GM12878 (cell line): ENCODE results near the gene GVQW3. TPM values are rescaled to one million over a fixed set of nuclear protein-coding genes. Genes with fewer than 3 reads are reported as not detected.

Source experiments
- ASH2L ChIP-seq: fragments of 300-600, 200-600 bp; sonication (generic); IDR thresholded peaks from 2 replicates; pipeline ENCODE4 v1.6.1; 2017; ENCODE audit warnings: low read depth, mild to moderate bottlenecking, borderline replicate concordance
- BACH1 ChIP-seq: fragments of 450-650 bp; IDR thresholded peaks from 2 replicates; pipeline ENCODE4 v1.6.1; 2017; ENCODE audit warnings: mild to moderate bottlenecking, borderline replicate concordance
- BHLHE40 ChIP-seq, 2 experiments: fragments of 450-650 bp in 1 of 2; IDR thresholded peaks; 2 replicates each; pipeline ENCODE4 v1.6.1; 2011 to 2017; ENCODE audit warnings: low read depth in 2 of 2, borderline replicate concordance in 1 of 2, improper control_type of control experiment in 1 of 2, low read length in 1 of 2, mild to moderate bottlenecking in 1 of 2
- EGR1 ChIP-seq, 2 experiments: IDR thresholded peaks; 1 replicate in 1 of 2; 2 replicates in 1 of 2; pipeline ENCODE4 v1.6.1; 2011 to 2012; ENCODE audit warnings: low read depth in 2 of 2, low read length in 2 of 2, borderline replicate concordance in 1 of 2, mild to moderate bottlenecking in 1 of 2, moderate library complexity in 1 of 2
- GABPA ChIP-seq: IDR thresholded peaks from 2 replicates; pipeline ENCODE4 v1.6.1; 2014; ENCODE audit warnings: antibody characterized with exemption, low read depth, mild to moderate bottlenecking, inconsistent platforms
- JUNB ChIP-seq: IDR thresholded peaks from 2 replicates; pipeline ENCODE4 v1.6.1; 2016; ENCODE audit warnings: antibody characterized with exemption, mild to moderate bottlenecking
- MAX ChIP-seq: IDR thresholded peaks from 2 replicates; pipeline ENCODE4 v1.6.1; 2012; ENCODE audit warnings: low read depth, low read length, improper control_type of control experiment
- MYB ChIP-seq: fragments of 150-350 bp; IDR thresholded peaks from 2 replicates; pipeline ENCODE4 v1.6.1; 2014; ENCODE audit warnings: mild to moderate bottlenecking, low read depth, low read length, borderline replicate concordance
- NFXL1 ChIP-seq: fragments of 450-650 bp; IDR thresholded peaks from 2 replicates; pipeline ENCODE4 v1.6.1; 2017; ENCODE audit warnings: antibody characterized with exemption, mild to moderate bottlenecking, borderline replicate concordance
- PAX5 ChIP-seq: IDR thresholded peaks from 2 replicates; pipeline ENCODE4 v1.6.1; 2011; ENCODE audit warnings: low read depth, low read length, borderline replicate concordance
- RFX5 ChIP-seq: IDR thresholded peaks from 2 replicates; pipeline ENCODE4 v1.6.1; 2011; ENCODE audit warnings: low read depth, low read length, improper control_type of control experiment
- SKIL ChIP-seq: fragments of 450-650 bp; IDR thresholded peaks from 2 replicates; pipeline ENCODE4 v1.6.1; 2017; ENCODE audit warnings: mild to moderate bottlenecking, low read depth, inconsistent platforms; ENCODE audit not compliant: poor library complexity, severe bottlenecking
- TCF3 ChIP-seq: IDR thresholded peaks from 2 replicates; pipeline ENCODE4 v1.6.1; 2012; ENCODE audit warnings: low read depth, mild to moderate bottlenecking, low read length, borderline replicate concordance; ENCODE audit not compliant: insufficient read depth
- ZBTB40 ChIP-seq: fragments of 450-650 bp; IDR thresholded peaks from 2 replicates; pipeline ENCODE4 v1.6.1; 2016; ENCODE audit warnings: mild to moderate bottlenecking, moderate library complexity, borderline replicate concordance
- ZNF622 ChIP-seq: fragments of 450-650 bp; IDR thresholded peaks from 2 replicates; pipeline ENCODE4 v1.6.1; 2017; ENCODE audit warnings: mild to moderate bottlenecking, inconsistent platforms
- ZZZ3 ChIP-seq: IDR thresholded peaks from 2 replicates; pipeline ENCODE4 v1.6.1; 2011; ENCODE audit warnings: low read depth; ENCODE audit not compliant: control insufficient read depth, insufficient read length
- polyA plus RNA-seq, 11 experiments: library from polyadenylated mRNA; depleted of rRNA in 4 of 11; unstranded in 6 of 11; stranded (reverse) in 5 of 11; fragments of >200 nt; fragmentation: Nextera tagmentation in 4 of 11; fragmentation: Illumina TruSeq in 1 of 11; extraction: Ambion mirVana in 4 of 11; extraction: Trizol in 1 of 11; gene quantifications; 1 replicate in 1 of 11; 2 replicates in 10 of 11; pipeline versions ENCODE4 v1.2.1 to v1.2.3, GENCODE V29; 2011 to 2016; ENCODE audit warnings: inconsistent platforms in 2 of 11, missing spikeins in 2 of 11, low read depth in 1 of 11
- total RNA-seq, 4 experiments: library from RNA; depleted of rRNA in 3 of 4; stranded (reverse); fragments of >200 nt in 3 of 4; fragmentation: Illumina TruSeq in 1 of 4; extraction: Trizol in 1 of 4; gene quantifications; 2 replicates each; pipeline versions ENCODE4 v1.2.1 to v1.2.3, GENCODE V29; 2013 to 2021
- TF ChIP-seq, protein P1 (sequence below): IDR thresholded peaks from 2 replicates; pipeline ENCODE4 v1.6.1; 2012; ENCODE audit warnings: low read depth, low read length, improper control_type of control experiment
- TF ChIP-seq, protein P2 (sequence below), 3 experiments: IDR thresholded peaks in 2 of 3; conservative IDR thresholded peaks in 1 of 3; 2 replicates each; pipeline ENCODE4 v1.5.1; 2011; ENCODE audit warnings: low read depth in 3 of 3, low read length in 3 of 3, mild to moderate bottlenecking in 3 of 3, control low read depth in 2 of 3, moderate library complexity in 2 of 3, inconsistent platforms in 1 of 3, mixed read lengths in 1 of 3; ENCODE audit not compliant: control insufficient read depth in 2 of 3, insufficient read depth in 1 of 3; ENCODE audit errors: extremely low read depth in 1 of 3

The GVQW3 gene
- total and polyA plus RNA-seq, 10 of the 15 experiments (the other 5 are each of a cell fraction or from before 2014, with no cell fraction given) = 0.13 to 3.3 (median 1.7) TPM

DNA sequence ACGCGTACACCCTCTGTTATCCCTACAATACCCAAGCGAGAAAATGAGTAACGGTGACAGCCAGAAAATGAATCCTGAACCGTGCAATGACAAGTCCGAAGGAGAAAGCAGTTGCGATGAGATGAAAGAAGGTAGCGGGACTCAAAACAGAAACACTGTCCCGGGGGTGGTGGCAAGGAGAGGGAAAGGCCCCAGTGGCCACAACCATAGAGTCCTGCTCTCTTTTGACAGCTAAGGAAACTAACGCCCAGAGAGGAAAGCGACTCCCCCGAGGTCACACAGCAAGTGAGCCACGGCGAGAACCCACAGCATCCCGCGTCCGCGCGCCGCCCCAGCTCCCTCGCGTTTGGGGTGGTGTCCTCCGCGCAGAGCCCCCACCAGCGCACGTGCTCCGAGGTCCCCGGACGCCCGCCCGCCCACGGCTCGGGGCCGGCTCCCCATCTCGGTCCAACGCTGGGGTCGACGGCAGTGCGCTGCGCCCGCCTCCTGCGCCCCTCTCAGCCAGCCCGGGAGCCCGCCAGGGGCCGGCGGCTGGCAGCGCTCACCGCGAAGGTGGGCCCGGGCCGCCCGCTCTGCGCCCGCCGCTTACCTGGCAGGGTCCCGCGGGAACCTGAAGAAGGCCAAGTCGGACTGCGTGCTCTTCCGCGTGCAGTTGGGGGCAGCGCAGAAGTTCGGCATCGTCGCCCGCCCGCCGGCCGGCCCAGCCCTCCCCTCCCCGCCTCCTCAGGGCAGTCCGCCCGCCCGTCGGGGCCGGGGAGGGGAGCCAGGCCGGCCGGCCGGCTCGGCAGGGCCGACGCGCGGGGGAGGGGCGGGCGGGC lies 755 bp upstream of the GVQW3 start (continued):
- TF ChIP-seq TCF3 (no peak), ZNF622 (no peak), BACH1 (0 out of 2 replicates have a peak, but pooled peaks have one; percentile 8), BHLHE40 (IDR thresholded peaks at IDR 0.05; ENCODE audit: borderline replicate concordance in 1 of 2, low read depth in 2 of 2, low read length in 1 of 2) (peak; percentile 44 to 88; a peak in 3 of 4 replicates), ZZZ3 (no peak), JUNB (no peak), SKIL (no peak), ASH2L (no peak), MAX (no peak), EGR1 (IDR thresholded peaks at IDR 0.05; ENCODE audit: borderline replicate concordance in 1 of 2, low read depth in 2 of 2, low read length in 2 of 2) (peak in 1 of 2 experiments; percentile 33; a peak in 1 of 3 replicates), NFXL1 (0 out of 2 replicates have a peak, but pooled peaks have one; percentile 75), GABPA (no peak), RFX5 (no peak), MYB (no peak), ZBTB40 (no peak), PAX5 (no peak)
- TF ChIP-seq, protein P1, sequence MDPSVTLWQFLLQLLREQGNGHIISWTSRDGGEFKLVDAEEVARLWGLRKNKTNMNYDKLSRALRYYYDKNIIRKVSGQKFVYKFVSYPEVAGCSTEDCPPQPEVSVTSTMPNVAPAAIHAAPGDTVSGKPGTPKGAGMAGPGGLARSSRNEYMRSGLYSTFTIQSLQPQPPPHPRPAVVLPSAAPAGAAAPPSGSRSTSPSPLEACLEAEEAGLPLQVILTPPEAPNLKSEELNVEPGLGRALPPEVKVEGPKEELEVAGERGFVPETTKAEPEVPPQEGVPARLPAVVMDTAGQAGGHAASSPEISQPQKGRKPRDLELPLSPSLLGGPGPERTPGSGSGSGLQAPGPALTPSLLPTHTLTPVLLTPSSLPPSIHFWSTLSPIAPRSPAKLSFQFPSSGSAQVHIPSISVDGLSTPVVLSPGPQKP = no peak
- TF ChIP-seq, protein P2, sequence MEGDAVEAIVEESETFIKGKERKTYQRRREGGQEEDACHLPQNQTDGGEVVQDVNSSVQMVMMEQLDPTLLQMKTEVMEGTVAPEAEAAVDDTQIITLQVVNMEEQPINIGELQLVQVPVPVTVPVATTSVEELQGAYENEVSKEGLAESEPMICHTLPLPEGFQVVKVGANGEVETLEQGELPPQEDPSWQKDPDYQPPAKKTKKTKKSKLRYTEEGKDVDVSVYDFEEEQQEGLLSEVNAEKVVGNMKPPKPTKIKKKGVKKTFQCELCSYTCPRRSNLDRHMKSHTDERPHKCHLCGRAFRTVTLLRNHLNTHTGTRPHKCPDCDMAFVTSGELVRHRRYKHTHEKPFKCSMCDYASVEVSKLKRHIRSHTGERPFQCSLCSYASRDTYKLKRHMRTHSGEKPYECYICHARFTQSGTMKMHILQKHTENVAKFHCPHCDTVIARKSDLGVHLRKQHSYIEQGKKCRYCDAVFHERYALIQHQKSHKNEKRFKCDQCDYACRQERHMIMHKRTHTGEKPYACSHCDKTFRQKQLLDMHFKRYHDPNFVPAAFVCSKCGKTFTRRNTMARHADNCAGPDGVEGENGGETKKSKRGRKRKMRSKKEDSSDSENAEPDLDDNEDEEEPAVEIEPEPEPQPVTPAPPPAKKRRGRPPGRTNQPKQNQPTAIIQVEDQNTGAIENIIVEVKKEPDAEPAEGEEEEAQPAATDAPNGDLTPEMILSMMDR (IDR thresholded peaks at IDR 0.05 in 2 of 3, conservative IDR thresholded peaks at IDR 0.05 in 1 of 3; ENCODE audit: control insufficient read depth in 2 of 3, extremely low read depth in 1 of 3, insufficient read depth in 1 of 3, low read depth in 3 of 3, low read length in 3 of 3) = no peak
